ENCODE measurements around the gene CDK17.

- no peak for TF ChIP-seq CTCF (IDR thresholded peaks at IDR 0.05)
- TF ChIP-seq POLR2A (IDR thresholded peaks at IDR 0.05): no peak
Measured at GRCh38 chr12:96327346-96327745, 72.9 kb downstream of the CDK17 start.

All from thyroid gland (tissue), 4 donors.